GM18907 (cell line): ENCODE results near the gene ORM2.
"Not testable (repeated sequence)": the region's sequence is repeated elsewhere in the genome, so short reads cannot be mapped to it uniquely, and the experiment has no call there.

Source experiments
- ATAC-seq: cut with Tn5 transposase; IDR thresholded peaks from one replicate; pipeline ENCODE4 v1.9.1; 2021; ENCODE audit warnings: mild to moderate bottlenecking, moderate library complexity; ENCODE audit not compliant: unreplicated experiment

Gene ORM2

GRCh38 chr9:114312513-114312875, 17.2 kb upstream of the ORM2 start:
- ATAC-seq: no peak

- no peak for ATAC-seq
These were observed 16.5 kb upstream of the ORM2 start for GRCh38 chr9:114313186-114313585.

GRCh38 chr9:114314256-114314867, 15.3 kb upstream of the ORM2 start:
- ATAC-seq: no peak

DNA sequence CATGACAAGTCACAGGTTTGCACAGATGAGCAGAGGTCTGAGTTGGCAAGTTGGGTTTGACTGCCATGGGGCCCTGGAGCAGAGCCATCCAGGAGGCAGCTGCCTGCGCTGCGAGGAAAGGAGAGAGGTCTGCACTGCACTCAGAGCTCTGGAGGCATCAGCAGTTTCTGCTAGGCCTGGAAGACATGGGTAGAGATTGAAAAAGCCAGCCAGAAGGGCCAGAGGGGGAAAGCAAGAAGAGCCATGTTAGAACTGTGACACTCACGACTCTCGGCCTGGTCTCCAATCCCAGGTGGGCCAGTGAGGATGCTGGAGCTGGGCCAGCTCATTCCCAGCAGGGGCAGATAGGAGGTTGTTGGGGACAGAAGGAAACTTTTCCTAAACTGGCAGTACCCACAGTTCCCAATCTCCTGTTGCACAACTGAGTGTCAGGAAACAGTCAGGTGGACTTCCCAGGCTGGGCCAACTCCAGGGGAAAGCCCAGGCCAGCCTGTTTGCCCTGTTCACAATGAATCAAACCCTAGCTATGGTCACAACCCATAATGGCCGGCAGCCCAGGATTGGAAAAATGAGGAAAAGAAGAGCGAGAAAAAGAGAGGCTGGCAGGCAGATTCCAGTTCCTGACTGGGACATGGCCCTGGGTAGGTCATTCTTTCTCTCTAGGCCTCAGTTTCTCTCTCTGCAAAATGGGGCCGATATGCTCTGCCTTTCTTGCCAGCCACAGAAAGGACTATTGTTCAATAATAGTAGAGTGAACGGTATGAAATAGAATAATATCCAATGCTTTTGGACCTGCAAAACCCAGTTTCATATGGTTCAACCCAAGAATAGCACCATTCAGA, 14.6 kb upstream of the ORM2 start:
- no peak for ATAC-seq

DNA sequence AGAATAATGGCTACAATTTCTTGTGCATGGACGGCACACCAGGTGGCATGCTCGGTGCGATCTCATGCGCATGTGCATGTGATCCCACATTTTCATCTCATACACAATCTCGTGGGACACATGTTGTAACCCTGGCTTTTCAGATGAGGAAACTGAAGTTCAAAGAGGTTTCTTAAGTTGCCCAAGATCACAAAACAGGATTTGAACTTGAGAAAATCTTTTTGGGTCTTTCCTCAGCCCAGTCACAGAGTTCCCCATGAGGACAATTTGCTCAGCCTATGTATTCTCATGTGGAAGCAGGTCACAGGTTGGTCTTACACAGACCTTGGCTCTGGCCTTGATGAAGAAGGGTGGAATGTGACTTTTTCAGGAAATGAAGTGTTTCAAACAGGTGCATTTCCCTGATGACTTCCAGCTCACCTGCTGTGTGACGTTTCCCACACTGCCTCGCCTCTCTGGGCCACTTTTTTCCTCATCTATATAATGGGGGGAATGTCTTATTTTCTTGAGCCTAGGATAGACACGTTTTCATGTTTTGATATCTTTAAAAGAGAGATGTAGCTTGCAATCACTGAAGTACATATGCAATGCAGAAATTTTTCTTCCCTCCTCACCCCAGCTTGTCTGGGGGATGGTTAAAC, 13.8 kb upstream of the ORM2 start:
- no peak for ATAC-seq

GRCh38 chr9:114316605-114317230, 13.0 kb upstream of the ORM2 start:
- no peak for ATAC-seq

DNA sequence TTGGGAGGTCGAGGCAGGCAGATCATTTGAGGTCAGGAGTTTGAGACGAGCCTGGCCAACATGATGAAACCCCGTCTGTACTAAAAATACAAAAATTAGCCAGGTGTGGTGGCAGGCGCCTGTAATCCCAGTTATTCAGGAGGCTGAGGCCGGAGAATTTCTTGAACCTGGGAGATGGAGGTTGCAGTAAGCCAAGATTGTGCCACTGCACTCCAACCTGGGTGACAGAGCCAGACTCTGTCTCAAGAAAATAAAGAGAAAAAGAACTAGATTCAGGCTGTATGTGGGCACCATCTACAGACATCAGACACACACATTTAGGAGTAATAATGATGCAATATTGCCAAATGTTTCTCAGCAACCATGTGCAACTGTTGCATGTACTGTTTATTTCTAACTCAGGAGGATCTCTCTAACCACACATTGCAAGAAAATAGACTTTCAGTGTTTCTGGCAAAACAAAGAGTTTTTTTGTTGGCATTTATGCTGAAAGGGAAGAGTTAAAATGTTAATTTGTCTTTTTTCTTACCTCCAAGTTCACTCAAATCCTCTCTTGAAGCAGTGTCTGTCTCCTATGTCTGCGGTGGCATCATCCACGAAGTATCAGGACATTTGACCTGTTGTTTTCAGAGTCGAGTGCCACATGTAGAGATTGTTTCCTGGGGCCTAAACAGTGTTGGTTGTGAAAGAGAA, 11.9 kb upstream of the ORM2 start:
- no peak for ATAC-seq

- ATAC-seq: no peak
These were observed 11.3 kb upstream of the ORM2 start for GRCh38 chr9:114318416-114318815.

GRCh38 chr9:114319147-114319546, 10.5 kb upstream of the ORM2 start:
- no peak for ATAC-seq

DNA sequence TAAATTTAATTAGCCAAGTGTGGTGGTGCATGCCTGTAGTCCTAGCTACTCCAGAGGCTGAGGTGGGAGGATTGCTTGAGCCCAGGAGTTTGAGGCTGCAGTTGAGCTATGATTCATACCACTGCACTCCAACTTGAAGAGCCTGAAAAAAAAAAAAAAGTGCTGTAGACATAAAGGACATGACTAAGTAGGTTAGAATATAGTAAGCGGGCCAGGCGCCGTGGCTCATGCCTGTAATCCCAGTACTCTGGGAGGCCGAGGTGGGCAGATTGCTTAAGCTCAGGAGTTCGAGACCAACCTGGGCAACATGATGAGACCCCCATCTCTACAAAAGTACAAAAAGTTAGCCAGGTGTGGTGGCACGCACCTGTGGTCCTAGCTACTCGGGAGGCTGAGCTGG, 9.0 kb upstream of the ORM2 start:
- ATAC-seq: not testable (repeated sequence)

GRCh38 chr9:114321759-114322158, 7.9 kb upstream of the ORM2 start:
- ATAC-seq: no peak

- ATAC-seq: not testable (repeated sequence)
These were observed 7.4 kb upstream of the ORM2 start for GRCh38 chr9:114322160-114322818.

- not testable (repeated sequence) for ATAC-seq
These were observed 6.7 kb upstream of the ORM2 start, which contains the start of gene ORM1 for GRCh38 chr9:114322831-114323531. TSS of gene ORM1 (plus strand) at chr9:114323098. CDS start at chr9:114323134, 36 bp downstream.

DNA sequence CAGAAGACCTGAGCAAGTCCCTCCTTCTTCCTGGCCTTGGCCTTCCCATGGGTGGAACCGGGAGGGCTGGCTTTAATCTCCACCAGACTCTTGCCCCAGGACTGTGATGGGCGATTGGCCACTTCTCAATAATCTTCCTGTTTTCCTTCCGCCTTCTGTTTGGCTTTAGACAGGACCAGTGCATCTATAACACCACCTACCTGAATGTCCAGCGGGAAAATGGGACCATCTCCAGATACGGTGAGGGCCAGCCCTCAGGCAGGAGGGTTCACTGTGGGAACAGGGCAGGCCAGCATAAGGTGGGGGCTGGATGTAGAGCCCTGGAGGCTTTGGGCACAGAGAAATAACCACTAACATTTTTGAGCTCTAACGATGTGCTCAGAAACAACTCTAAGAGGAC, 5.8 kb upstream of the ORM2 start:
- ATAC-seq: not testable (repeated sequence)

- no peak for ATAC-seq
These were observed 5.2 kb upstream of the ORM2 start for GRCh38 chr9:114324492-114324891.

- not testable (repeated sequence) for ATAC-seq
These were observed 4.7 kb upstream of the ORM2 start for GRCh38 chr9:114324965-114325364.

GRCh38 chr9:114325684-114326254, 3.9 kb upstream of the ORM2 start:
- ATAC-seq: not testable (repeated sequence)

- no peak for ATAC-seq
These were observed 1.9 kb upstream of the ORM2 start for GRCh38 chr9:114327749-114328148.

DNA sequence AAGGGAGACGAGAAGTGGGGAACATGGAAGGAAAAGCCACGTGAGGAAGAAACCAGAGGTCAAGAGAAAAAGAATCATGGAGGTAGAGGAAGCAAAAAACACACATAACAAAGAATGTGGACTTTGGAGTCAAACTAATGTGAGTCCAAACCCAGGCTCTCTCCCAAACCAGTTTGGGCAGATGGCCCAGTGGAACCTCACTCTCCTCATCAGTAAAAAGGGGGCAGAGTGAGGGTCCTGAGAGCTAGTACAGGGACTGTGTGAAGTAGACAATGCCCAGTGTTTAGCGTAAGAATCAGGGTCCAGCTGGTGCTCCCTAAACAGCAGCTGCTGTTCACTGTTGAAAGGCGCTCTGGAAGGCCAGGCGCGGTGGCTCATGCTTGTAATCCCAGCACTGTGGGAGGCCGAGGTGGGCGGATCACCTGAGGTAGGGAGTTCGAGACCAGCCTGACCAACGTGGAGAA, 1.3 kb upstream of the ORM2 start:
- not testable (repeated sequence) for ATAC-seq
